MM.1S (cell line): ENCODE data around the gene GRHL3.

ENCODE experiments used
- DNase-seq: peaks from one replicate; pipeline ENCODE4 v3.0.0-alpha.2; 2015
- H2AFZ ChIP-seq: fragments of 300-600 bp; sonication (generic); 2 replicates; pipeline ENCODE4 v1.6.0; 2016; ENCODE audit warnings: antibody characterized with exemption, low read length
- H3F3A ChIP-seq: fragments of 300-600 bp; sonication (generic); 2 replicates; pipeline ENCODE4 v1.6.1; 2016; ENCODE audit warnings: mild to moderate bottlenecking, antibody characterized with exemption, low read length, moderate library complexity, mixed read lengths; ENCODE audit not compliant: insufficient read depth
- H3K27ac ChIP-seq: fragments of 300-600 bp; sonication (generic); 2 replicates; pipeline ENCODE4 v1.5.1; 2016; ENCODE audit warnings: mild to moderate bottlenecking, low read length
- H3K27me3 ChIP-seq: fragments of 300-600 bp; sonication (generic); replicated peaks from 2 replicates; pipeline ENCODE4 v1.6.0; 2016; ENCODE audit warnings: low read length; ENCODE audit not compliant: insufficient read depth
- H3K36me3 ChIP-seq: fragments of 300-600 bp; sonication (generic); replicated peaks from 2 replicates; pipeline ENCODE4 v1.6.1; 2016; ENCODE audit warnings: mild to moderate bottlenecking, low read length, mixed read lengths; ENCODE audit not compliant: insufficient read depth
- H3K4me1 ChIP-seq: fragments of 300-600 bp; sonication (generic); 2 replicates; pipeline ENCODE4 v1.6.1; 2016; ENCODE audit warnings: low read length, mixed read lengths
- H3K4me2 ChIP-seq: fragments of 300-600 bp; sonication (generic); 2 replicates; pipeline ENCODE4 v1.6.0; 2016; ENCODE audit warnings: low read depth, low read length
- H3K4me3 ChIP-seq: fragments of 300-600 bp; sonication (generic); 2 replicates; pipeline ENCODE4 v1.5.1; 2016; ENCODE audit warnings: low read length, mixed read lengths
- H3K79me2 ChIP-seq: fragments of 300-600 bp; sonication (generic); 2 replicates; pipeline ENCODE4 v1.6.1; 2016; ENCODE audit warnings: mixed run types, low read length, mixed read lengths
- H3K9ac ChIP-seq: fragments of 300-600 bp; sonication (generic); 2 replicates; pipeline ENCODE4 v1.6.1; 2016; ENCODE audit warnings: low read length, mixed read lengths
- H3K9me2 ChIP-seq: fragments of 300-600 bp; sonication (generic); replicated peaks from 2 replicates; pipeline ENCODE4 v1.6.1; 2016; ENCODE audit warnings: mild to moderate bottlenecking, low read length, mixed read lengths; ENCODE audit not compliant: insufficient read depth
- H3K9me3 ChIP-seq: fragments of 300-600 bp; sonication (generic); replicated peaks from 2 replicates; pipeline ENCODE4 v1.6.1; 2016; ENCODE audit warnings: mild to moderate bottlenecking, low read length, mixed read lengths; ENCODE audit not compliant: insufficient read depth
- H4K20me1 ChIP-seq: fragments of 300-600 bp; sonication (generic); 2 replicates; pipeline ENCODE4 v1.6.1; 2016; ENCODE audit warnings: mild to moderate bottlenecking, low read length, moderate library complexity, mixed read lengths; ENCODE audit not compliant: insufficient read depth
- CTCF ChIP-seq: fragments of 300-600 bp; sonication (generic); IDR thresholded peaks from 2 replicates; pipeline ENCODE4 v1.5.1; 2016; ENCODE audit warnings: antibody characterized with exemption, low read length, mixed read lengths
- EZH2 ChIP-seq: fragments of 300-600 bp; sonication (generic); optimal IDR thresholded peaks from 2 replicates; pipeline ENCODE3; 2017; ENCODE audit warnings: low read depth, mild to moderate bottlenecking, antibody characterized with exemption, low read length, mixed read lengths
- EZH2phosphoT487 ChIP-seq: fragments of 300-600 bp; sonication (generic); IDR thresholded peaks from 2 replicates; pipeline ENCODE4 v1.6.1; 2018; ENCODE audit warnings: antibody characterized with exemption, low read length

The GRHL3 gene

GRCh38 chr1:24338447-24338846, 19.3 kb downstream of the GRHL3 start:
- Histone ChIP-seq H3K9me3 (no peaks in the 10 kb centered on the region), H3K4me1 (no peaks in the 10 kb centered on the region), H3K4me3 (no peak overlapping the region), H3K9me2 (no peaks in the 10 kb centered on the region), H3K9ac (no peak overlapping the region), H3K36me3 (peaks cover 12% of the 10 kb centered on the region), H3K4me2 (no peak overlapping the region), H2AFZ (no peak overlapping the region), H3K27ac (no peak overlapping the region), H3K27me3 (no peaks in the 10 kb centered on the region), H3K79me2 (no peaks in the 10 kb centered on the region), H4K20me1 (no peaks in the 10 kb centered on the region), H3F3A (no peaks in the 10 kb centered on the region)
- TF ChIP-seq EZH2phosphoT487: no peak
- TF ChIP-seq EZH2: no peak
- no peak for TF ChIP-seq CTCF
- DNase-seq: no peak

- no peak overlapping the region for H3K27ac ChIP-seq
- no peak for DNase-seq
- no peaks in the 10 kb centered on the region for H3K4me1 ChIP-seq
- H3K9ac ChIP-seq: no peak overlapping the region
- H3K9me2 ChIP-seq: no peaks in the 10 kb centered on the region
- TF ChIP-seq EZH2 (no peak), EZH2phosphoT487 (no peak)
- no peak overlapping the region for H3K4me2 ChIP-seq
- no peaks in the 10 kb centered on the region for H3K27me3 ChIP-seq
- H4K20me1 ChIP-seq: no peaks in the 10 kb centered on the region
- H3K36me3 ChIP-seq: peaks cover 12% of the 10 kb centered on the region
- H3F3A ChIP-seq: no peaks in the 10 kb centered on the region
- no peaks in the 10 kb centered on the region for H3K9me3 ChIP-seq
- H3K4me3 ChIP-seq: no peak overlapping the region
- H3K79me2 ChIP-seq: no peaks in the 10 kb centered on the region
- no peak overlapping the region for H2AFZ ChIP-seq
Observed at GRCh38 chr1:24339996-24340395, 20.8 kb downstream of the GRHL3 start.

- Histone ChIP-seq H2AFZ (no peak overlapping the region), H3K36me3 (peaks cover 12% of the 10 kb centered on the region), H3K4me3 (no peak overlapping the region), H3K4me1 (no peaks in the 10 kb centered on the region), H3K27ac (no peak overlapping the region), H3K27me3 (no peaks in the 10 kb centered on the region), H3K9ac (no peak overlapping the region), H3K9me3 (no peaks in the 10 kb centered on the region), H4K20me1 (no peaks in the 10 kb centered on the region), H3K4me2 (no peak overlapping the region), H3F3A (no peaks in the 10 kb centered on the region), H3K9me2 (no peaks in the 10 kb centered on the region), H3K79me2 (no peaks in the 10 kb centered on the region)
- no peak for TF ChIP-seq EZH2
- no peak for TF ChIP-seq EZH2phosphoT487
- no peak for DNase-seq
Observed at GRCh38 chr1:24340770-24341169, 21.6 kb downstream of the GRHL3 start.

GRCh38 chr1:24341260-24341659, 22.1 kb downstream of the GRHL3 start:
- Histone ChIP-seq H3K79me2 (no peaks in the 10 kb centered on the region), H3K9me3 (no peaks in the 10 kb centered on the region), H3K9ac (no peak overlapping the region), H4K20me1 (no peaks in the 10 kb centered on the region), H3F3A (no peaks in the 10 kb centered on the region), H2AFZ (no peak overlapping the region), H3K4me3 (no peak overlapping the region), H3K4me2 (no peak overlapping the region), H3K36me3 (peaks cover 10% of the 10 kb centered on the region), H3K4me1 (no peaks in the 10 kb centered on the region), H3K27ac (no peak overlapping the region), H3K27me3 (no peaks in the 10 kb centered on the region), H3K9me2 (no peaks in the 10 kb centered on the region)
- DNase-seq: no peak
- TF ChIP-seq EZH2: no peak
